Duodenal mucosa (tissue), 2 donors: ENCODE data around the gene NLGN1.
A peak's percentile ranks its signal among the peaks of the same experiment; 100 is the strongest.
"Not testable (repeated sequence)": the region's sequence is repeated elsewhere in the genome, so short reads cannot be mapped to it uniquely, and the experiment has no call there.

ENCODE experiments used
- H3K27ac ChIP-seq: one replicate; pipeline ENCODE4 v1.7.0; 2013; ENCODE audit warnings: low read depth, low read length
- H3K27me3 ChIP-seq, 2 donors: one replicate each; pipeline ENCODE4 v1.7.0; 2013; ENCODE audit warnings: low read length in 2 of 2, control low read depth in 1 of 2; ENCODE audit not compliant: insufficient read depth in 2 of 2, control insufficient read depth in 1 of 2
- H3K36me3 ChIP-seq, 2 donors: one replicate each; pipeline ENCODE4 v1.7.0; 2013; ENCODE audit warnings: low read length in 2 of 2, control low read depth in 1 of 2; ENCODE audit not compliant: insufficient read depth in 2 of 2, control insufficient read depth in 1 of 2
- H3K4me1 ChIP-seq, 2 donors: one replicate each; pipeline ENCODE4 v1.7.0; 2013; ENCODE audit warnings: low read length in 2 of 2, control low read depth in 1 of 2; ENCODE audit not compliant: insufficient read depth in 2 of 2, control insufficient read depth in 1 of 2
- H3K4me3 ChIP-seq, 2 donors: one replicate each; pipeline ENCODE4 v1.7.0; 2013; ENCODE audit warnings: low read length in 2 of 2, low read depth in 1 of 2
- H3K9ac ChIP-seq, 2 donors: one replicate each; pipeline ENCODE4 v1.7.0; 2013; ENCODE audit warnings: low read length in 2 of 2, low read depth in 1 of 2
- H3K9me3 ChIP-seq, 2 donors: one replicate each; pipeline ENCODE4 v1.7.0; 2013; ENCODE audit warnings: low read length in 2 of 2, control low read depth in 1 of 2; ENCODE audit not compliant: control insufficient read depth in 1 of 2

The NLGN1 gene

GRCh38 chr3:173397161-173398110 is at the start of gene NLGN1:
NLGN1 (plus strand) TSS chr3:173397744.
- peak within 1 kb of the TSS; percentile 68 to 75 for H3K4me3 ChIP-seq
- no peak within 1 kb of the TSS for H3K27ac ChIP-seq
- H3K27me3 ChIP-seq, result peaks cover 23 to 51% of the 10 kb centered on the region in 2 donors
- H3K36me3 ChIP-seq, result no peaks in the 10 kb centered on the region
- peaks cover 12 to 31% of the 10 kb centered on the region in 2 donors for H3K4me1 ChIP-seq
- peak within 1 kb of the TSS in 1 of 2 donors; percentile 51 for H3K9ac ChIP-seq
- H3K9me3 ChIP-seq, result no peaks in the 10 kb centered on the region

- H3K4me3 ChIP-seq, result no peak overlapping the region
- no peaks in the 10 kb centered on the region for H3K4me1 ChIP-seq
- no peaks in the 10 kb centered on the region for H3K36me3 ChIP-seq
- H3K9ac ChIP-seq, result no peak overlapping the region
- H3K27ac ChIP-seq, result no peak overlapping the region
- no peaks in the 10 kb centered on the region for H3K27me3 ChIP-seq
- peaks cover 0 to 7% of the 10 kb centered on the region in 2 donors for H3K9me3 ChIP-seq
These were observed 45.7 kb upstream of the NLGN1 start for GRCh38 chr3:173351886-173352285.

- not testable (repeated sequence) for H3K4me3 ChIP-seq, H3K27ac ChIP-seq, H3K4me1 ChIP-seq, H3K9ac ChIP-seq, H3K27me3 ChIP-seq, H3K36me3 ChIP-seq, H3K9me3 ChIP-seq
These were observed 44.4 kb upstream of the NLGN1 start for GRCh38 chr3:173353137-173353536.

- Histone ChIP-seq H3K4me1 (no peaks in the 10 kb centered on the region), H3K27me3 (no peaks in the 10 kb centered on the region), H3K36me3 (no peaks in the 10 kb centered on the region), H3K27ac (no peak overlapping the region), H3K4me3 (no peak overlapping the region), H3K9me3 (peaks cover 0 to 7% of the 10 kb centered on the region in 2 donors), H3K9ac (no peak overlapping the region)
These were observed 43.4 kb upstream of the NLGN1 start for GRCh38 chr3:173354124-173354523.

DNA sequence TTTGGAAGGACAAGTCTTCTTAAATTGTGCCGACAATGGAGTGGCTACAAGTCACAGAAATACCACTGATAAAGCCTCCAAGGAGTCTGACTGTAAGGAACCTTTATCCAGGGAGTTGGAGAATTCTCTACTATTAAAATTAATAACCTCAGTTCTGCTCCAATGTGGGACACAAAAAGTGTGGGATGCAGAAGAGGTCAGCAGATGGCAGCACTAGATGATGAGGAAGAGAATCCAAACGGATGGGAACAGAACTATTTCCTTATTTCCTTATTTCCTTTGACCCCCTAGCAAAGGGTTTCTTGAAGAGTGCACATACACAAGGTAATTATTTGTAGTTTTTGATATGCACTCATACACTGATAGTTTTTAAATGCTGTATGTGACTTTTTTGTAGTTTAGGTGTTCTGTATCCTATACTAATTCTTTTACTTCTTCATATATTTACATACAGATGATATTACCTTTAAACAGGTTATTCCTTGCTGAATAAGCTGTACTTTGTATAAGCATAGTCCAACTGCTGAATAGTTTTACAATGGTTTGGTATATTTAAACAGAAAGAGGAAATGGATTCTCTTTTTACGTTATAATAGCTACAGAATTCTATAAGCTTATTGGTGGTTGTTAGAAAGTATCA is 25.6 kb upstream of the NLGN1 start:
- no peaks in the 10 kb centered on the region for H3K36me3 ChIP-seq
- no peaks in the 10 kb centered on the region for H3K9me3 ChIP-seq
- no peaks in the 10 kb centered on the region for H3K4me1 ChIP-seq
- H3K27me3 ChIP-seq, result no peaks in the 10 kb centered on the region
- no peak overlapping the region for H3K27ac ChIP-seq
- no peak overlapping the region for H3K9ac ChIP-seq
- H3K4me3 ChIP-seq, result no peak overlapping the region

GRCh38 chr3:173380681-173381080 is 16.9 kb upstream of the NLGN1 start:
- H3K4me3 ChIP-seq, result no peak overlapping the region
- H3K9me3 ChIP-seq, result no peaks in the 10 kb centered on the region
- H3K27ac ChIP-seq, result no peak overlapping the region
- H3K9ac ChIP-seq, result no peak overlapping the region
- no peaks in the 10 kb centered on the region for H3K27me3 ChIP-seq
- no peaks in the 10 kb centered on the region for H3K36me3 ChIP-seq
- no peaks in the 10 kb centered on the region for H3K4me1 ChIP-seq

DNA sequence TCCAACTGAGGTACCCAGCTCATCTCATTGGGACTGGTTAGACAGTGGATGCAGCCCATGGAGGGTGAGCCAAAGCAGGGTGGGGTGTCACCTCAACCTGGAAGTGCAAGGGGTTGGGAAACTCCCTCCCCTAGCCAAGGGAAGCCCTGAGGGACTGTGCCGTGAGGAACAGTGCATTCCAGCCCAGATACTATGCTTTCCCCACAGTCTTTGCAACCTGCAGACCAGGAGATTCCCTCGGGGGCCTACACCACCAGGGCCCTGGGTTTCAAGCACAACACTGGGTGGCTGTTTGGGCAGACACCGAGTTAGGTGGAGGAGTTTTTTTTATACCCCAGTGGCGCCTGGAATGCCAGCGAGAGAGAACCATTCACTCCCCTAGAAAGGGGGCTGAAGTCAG is 15.6 kb upstream of the NLGN1 start:
- not testable (repeated sequence) for H3K9ac ChIP-seq, H3K4me3 ChIP-seq, H3K36me3 ChIP-seq, H3K4me1 ChIP-seq, H3K9me3 ChIP-seq, H3K27ac ChIP-seq, H3K27me3 ChIP-seq

DNA sequence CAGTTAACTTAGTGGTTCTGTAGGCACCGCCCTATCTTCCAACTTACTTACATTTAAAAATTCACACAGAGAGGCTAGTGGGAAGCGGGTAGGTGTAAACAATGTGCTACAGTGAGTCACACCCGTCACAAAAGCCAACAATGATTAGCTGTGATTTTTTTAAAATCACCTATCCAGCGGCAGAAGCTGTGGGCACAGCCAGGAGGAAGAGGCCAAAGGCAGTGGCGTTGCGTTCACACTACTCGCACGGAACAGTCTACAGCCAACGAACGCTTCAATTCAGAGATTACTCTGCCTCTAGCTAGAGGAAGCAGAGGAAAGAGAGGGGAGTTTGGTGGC is 2.5 kb upstream of the NLGN1 start:
- Histone ChIP-seq H3K4me1 (peaks cover 12 to 31% of the 10 kb centered on the region in 2 donors), H3K4me3 (peak overlapping the region; percentile 68 to 75), H3K9ac (peak overlapping the region; percentile 24 to 47), H3K27me3 (peaks cover 23 to 47% of the 10 kb centered on the region in 2 donors), H3K9me3 (no peaks in the 10 kb centered on the region), H3K36me3 (no peaks in the 10 kb centered on the region), H3K27ac (peak overlapping the region; percentile 63)

DNA sequence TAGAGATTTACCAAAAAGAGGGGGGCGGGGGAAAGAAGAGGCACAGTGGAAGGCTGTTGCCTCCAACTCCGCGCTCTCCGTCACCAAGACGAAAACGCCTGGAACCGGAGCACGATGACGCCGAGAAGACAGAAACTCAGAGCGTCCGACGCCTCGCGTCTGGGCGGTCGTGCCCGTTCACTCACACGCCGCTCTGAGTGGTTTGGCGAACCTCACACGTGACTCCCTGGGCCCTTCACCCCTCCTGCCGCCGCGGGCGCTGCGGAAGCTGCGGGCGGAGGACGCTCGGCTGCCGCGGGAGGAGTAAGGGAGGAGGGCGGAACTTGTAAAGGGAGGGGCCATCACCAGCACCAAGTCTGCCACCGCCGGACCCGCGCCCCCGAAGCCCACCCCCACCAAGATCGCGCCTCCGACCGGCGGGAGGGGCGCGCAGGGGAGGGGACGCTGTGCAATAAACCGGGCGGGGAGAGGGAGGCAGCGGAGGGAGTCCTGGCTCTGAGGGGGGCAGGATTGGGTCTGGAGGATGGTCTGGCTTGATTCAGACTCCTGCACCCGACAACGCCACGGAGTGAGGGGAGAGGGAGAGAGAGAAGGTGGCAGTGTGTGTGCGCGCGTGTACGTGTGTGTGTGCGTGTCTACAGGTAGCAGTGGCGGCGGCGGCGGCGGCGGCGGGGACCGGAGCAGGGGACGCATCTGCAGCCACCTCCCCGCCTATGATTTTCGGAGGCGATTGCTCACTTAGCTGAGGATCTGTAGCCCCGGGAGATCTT is 1.9 kb upstream of the NLGN1 start:
- H3K9me3 ChIP-seq, result no peaks in the 10 kb centered on the region
- peaks cover 23 to 51% of the 10 kb centered on the region in 2 donors for H3K27me3 ChIP-seq
- H3K4me3 ChIP-seq, result peak overlapping the region; percentile 68 to 75
- H3K4me1 ChIP-seq, result peaks cover 12 to 31% of the 10 kb centered on the region in 2 donors
- H3K36me3 ChIP-seq, result no peaks in the 10 kb centered on the region
- peak overlapping the region; percentile 24 to 47 for H3K9ac ChIP-seq
- H3K27ac ChIP-seq, result peak overlapping the region; percentile 63
